Fibroblast of the conjunctiva (primary cell): Measurements from ENCODE around the gene ARL16.

Experiments
- DNase-seq: peaks from one replicate; pipeline ENCODE4 v3.0.0-alpha.2; 2010; ENCODE audit warnings: low read depth

The ARL16 gene, protein sequence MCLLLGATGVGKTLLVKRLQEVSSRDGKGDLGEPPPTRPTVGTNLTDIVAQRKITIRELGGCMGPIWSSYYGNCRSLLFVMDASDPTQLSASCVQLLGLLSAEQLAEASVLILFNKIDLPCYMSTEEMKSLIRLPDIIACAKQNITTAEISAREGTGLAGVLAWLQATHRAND

DNA sequence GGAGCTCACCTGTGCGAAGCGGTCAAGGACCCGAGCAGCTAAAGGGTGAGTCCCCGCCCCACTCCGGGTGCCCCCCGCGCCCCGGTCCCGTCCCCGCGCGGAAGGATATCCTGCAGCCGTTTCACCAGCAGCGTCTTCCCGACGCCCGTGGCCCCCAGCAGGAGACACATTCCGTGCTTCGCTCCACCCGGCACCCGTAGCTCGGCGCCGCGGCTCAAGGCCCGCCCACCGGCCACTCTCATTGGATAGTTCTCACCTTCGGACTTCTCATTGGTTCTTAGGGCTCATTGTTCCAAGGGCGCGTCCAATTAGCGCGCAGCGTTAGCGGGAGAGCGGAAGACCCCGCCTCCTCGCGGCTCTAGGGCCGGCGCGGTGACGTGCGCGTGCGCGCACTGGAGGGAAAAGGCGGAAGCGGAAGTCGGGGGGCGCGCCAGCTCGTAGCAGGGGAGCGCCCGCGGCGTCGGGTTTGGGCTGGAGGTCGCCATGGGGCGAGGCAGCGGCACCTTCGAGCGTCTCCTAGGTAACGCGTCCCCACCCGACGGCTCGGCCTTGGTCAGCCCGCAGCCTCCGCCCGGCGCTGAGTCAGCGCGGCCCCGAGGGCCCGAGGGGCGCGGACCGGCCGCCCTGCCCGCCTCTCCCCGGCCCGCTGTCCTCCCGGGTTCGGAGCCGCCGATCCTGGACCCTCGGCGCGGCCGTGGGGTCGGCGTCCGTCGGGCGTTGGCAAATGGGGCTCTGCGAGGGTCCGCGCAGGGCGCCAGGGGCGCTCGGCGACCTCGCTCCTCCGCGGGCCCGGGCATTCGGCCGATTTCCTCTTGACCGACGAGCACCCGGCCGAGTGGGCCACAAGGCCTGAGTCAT, at the start of gene ARL16, which contains the start of gene HGS:
TSS of gene ARL16 (minus strand) at position 214 of the 858 bp plus-strand sequence. CDS start at position 170, 44 bp downstream.
TSS of gene HGS (plus strand) at position 428 of the 858 bp plus-strand sequence. CDS start at position 484, 56 bp downstream.
- DNase-seq: peak; percentile 97

DNA sequence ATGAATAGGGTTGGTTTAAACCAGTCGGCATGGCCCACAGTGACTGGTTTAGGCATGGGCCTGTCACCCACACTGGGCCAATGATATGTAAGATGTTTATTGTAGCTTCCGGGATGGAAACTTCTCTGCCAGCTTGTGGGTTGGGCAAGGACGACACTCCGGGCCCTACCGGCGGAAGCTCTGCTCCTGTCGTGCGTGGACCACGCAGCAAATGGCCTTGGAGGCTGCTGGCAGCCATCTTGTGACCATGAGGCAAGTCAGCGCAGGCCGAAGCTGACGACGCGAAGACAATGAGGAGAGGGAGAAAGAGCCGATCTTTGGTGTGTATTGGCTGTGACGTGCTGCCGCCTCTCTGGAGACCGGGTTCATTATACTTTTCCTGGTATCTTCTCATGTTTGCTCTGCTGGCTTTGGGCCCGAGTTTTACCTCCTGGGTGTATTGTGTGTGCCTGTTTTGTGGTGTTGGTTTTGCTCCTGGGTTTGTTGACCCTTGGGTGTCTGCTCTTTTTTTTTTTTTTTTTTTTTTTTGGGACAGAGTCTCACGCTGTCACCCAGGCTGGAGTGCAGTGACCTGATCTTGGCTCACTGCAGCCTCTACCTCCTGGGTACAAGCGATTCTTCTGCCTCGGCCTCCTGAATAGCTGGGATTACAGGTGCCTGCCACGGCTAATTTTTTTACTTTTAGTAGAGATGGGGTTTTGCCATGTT, 43.9 kb upstream of the ARL16 start:
- DNase-seq: no peak

DNA sequence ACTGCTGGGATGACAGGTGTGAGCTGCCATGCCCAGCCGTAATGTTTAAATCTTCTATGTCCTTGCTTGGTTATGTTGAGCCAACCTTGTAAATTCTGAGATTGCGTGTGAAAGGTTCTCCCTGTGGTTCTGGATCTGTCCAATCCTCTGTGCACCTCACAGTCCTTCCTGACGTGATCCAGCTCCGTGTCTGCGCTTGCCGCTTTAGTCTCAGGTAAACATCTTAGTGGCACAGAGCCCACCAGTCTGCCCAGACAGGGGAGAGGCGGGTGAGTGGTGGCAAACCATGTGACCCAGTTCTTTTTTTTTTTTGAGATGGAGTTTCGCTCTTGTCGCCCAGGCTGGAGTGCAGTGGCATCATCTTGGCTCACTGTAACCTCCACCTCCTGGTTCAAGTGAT, 42.4 kb upstream of the ARL16 start:
- DNase-seq: no peak

DNA sequence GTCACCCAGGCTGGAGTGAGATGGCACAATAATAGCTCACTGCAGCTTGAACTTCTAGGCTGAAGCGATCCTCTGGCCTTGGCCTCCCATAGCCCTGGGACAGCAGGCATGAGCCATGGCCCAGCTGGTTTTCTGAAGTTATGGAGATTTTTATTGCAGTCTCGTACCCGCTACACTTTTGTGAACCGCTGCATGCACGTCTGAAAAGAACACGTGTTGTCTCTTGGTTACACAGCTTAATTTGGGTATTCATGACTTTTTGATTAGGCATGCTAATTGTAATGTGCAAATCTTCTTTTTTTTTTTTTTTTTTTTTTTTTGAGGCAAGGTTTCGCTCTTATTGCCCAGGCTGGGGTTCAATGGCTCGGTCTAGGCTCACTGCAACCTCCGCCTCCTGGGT, 41.8 kb upstream of the ARL16 start:
- no peak for DNase-seq

DNA sequence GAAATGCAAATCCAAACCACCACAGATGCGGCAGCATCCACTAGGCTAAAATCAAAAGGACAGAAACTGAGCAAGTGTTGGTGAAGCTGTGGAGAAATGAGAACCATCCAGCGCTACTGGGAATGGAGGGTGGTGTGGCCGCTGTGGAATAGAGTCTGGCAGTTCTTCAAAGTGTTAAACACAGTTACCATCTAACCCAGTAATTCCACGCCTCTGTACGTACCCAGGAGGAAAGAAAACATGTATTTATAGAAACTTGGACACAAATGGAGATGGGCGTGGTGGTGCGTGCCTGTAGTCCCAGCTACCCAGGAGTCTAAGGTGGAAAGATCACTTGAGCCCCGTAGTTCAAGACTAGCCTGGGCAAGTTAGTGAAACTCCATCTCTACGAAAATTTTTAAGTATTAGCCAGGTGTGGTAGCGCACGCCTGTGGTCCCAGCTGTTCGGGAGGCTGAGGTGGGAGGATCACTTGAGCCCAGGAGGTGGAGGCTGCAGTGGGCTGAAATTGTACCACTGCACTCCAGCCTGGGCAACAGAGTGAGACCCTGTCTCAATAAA, 40.1 kb upstream of the ARL16 start:
- DNase-seq: no peak

DNA sequence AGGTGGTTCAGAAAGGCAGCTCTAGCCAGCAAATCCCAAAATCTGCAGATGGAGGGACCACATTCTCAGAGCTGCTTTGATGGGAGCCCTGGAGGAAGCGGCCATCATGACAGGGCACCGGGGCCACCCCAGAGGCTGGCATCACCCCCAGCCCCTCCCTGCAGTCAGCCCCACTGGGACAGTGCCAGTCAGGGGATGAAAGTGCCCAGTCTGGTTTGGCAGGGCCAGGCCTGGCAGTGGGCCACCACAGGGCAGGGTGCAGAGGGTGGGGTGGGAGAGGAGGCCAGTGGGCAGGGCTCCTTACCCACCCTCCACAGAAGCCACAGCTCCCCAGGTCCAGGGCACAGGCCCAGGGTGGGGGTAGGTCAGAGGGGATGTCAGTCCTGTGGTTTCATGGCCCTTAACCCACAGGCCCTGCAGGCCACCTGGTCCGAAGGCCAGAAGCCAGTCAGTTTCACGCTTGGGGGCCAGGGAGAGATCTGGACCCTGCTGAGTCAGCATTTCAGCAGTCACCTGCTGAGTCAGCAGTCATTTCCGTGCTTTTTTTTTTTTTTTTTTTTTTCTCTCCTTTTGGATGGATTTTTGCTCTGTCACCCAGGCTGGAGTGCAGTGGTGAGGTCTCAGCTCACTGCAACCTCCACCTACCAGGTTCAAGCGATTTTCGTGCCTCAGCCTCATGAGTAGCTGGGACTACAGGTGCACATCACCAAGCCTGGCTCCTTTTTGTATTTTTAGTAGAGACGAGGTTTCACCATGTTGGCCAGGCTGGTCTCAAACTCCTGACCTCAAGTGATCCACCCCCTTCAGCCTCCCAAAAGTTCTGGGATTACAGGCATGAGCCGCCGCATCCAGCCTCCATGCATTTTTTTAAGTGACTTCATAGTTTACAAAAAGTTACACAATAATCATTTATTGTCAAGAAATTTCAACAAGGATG, 38.9 kb upstream of the ARL16 start:
- DNase-seq: no peak

DNA sequence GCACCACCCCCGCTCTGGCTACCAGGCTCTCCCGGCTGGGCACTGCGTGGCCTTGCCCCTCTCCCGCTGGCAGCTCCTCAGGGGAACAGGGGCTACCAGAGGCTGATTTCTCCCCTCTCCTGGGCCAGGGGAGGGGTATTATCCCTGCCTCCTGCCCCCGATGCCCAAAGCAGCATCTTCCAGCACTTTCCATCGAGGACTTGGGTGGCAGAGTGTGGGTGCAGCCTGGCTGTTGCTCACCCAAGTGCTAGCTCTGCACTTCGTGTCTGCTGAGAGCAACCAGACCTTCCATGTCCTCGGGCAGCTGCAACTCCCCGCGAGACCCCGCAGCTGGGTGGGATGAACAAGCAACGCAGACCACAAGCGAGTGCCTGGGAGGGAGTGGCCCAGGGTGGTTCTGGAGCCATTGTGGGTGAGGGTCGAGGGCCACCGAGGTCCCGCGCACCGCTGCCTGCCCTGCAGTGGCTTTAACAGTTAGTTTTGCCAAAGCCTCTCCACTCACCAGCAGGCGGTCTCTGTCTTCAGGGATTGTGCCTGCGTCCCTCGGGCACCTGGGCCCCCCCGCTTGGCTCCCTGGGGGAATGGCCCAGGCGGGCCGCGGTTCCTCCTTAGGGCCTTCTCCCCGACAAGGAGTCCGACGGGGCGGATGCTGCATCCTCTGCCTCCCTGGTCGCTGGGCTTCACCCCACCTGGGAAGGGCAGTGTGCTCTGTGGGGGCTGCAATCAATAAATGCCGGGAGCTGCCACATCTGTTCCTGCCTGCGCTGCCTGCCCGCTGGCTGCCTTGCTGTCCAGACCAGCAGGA, 36.9 kb upstream of the ARL16 start:
- no peak for DNase-seq

DNA sequence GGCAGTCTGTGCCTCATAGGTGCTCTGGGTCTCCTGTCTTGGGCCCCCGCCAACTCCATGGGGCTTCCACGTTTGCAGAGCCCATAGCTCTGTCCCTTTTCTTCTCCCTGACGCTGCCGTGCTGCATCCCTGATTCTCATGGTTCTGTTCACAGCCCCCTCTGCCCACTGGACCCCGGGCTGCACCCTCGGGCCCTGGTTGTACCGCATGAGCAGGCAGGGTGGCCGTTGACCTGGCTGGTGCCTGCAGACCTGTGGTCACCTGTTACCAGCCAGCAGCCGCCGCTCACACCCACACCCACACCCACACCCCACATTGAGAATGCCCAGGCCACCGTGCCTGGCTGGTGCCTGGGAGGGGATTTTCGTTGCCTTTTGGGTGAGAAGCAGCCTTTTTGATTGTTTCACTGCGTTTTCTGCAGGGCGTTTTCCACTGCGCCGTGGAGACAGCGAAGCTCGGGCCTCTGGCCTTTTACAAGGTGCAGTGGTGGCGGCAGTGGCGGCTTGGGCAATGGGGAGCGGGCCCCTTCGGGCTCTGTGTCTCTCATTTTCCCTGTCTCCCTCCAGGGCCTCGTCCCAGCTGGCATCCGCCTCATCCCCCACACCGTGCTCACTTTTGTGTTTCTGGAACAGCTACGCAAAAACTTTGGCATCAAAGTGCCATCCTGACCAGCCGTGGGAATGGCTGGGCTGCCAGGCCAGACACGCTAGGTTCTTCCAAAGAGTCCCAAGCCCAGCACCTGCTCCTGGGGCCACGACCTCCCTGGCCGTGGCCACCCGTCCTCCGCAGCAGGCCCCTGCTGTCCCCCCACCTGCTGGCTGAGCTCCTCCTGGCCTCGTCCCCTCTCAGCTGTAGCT, 36.0 kb upstream of the ARL16 start:
- DNase-seq: no peak

DNA sequence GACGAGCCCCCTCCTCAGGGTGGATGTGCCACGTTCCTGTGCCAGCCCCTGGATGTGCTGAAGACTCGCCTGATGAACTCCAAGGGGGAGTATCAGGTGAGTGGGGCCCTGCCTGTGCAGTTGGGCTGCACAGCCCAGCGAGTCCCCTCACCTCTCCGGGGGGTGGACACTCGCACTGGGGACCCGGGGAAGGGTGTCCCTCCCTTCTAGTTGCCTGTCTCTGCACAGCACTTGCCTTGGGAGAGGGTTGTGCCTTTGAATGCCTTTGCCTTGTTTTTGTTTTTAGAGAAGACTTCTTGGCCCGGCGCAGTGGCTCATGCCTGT, 34.1 kb upstream of the ARL16 start:
- DNase-seq: no peak

DNA sequence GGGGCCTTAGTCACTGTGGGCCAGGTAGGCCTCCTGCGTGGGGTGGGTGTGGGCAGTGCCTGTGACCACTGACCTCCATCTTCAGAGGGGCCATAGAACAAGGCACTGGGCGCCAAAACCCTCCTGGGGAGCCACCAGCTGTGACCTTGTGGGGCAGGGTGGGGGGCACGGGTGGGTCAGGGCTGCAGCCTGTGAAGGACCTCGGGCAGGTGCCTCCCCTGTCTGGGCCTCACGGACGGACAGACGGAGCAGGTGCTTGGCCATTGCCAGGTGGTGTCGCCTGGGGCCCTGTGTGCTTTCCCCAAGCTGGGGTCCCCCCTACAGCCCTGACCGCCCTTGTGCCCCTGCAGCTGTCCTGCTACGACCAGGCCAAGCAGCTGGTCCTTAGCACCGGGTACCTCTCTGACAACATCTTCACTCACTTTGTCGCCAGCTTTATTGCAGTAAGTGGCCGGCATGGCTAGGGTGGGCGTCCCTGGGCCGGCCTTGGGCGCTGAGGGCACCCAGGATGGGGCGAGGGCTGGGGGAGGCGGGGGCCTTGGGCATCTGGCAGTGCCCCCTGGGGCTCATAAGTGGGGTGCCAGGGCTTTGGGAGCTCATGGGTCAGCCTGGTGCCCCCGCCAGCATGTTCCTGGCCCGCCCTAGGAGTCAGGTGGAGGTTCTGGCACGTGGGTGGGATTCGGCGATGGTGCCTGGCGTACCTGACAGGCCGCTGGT, 33.6 kb upstream of the ARL16 start:
- DNase-seq: no peak

DNA sequence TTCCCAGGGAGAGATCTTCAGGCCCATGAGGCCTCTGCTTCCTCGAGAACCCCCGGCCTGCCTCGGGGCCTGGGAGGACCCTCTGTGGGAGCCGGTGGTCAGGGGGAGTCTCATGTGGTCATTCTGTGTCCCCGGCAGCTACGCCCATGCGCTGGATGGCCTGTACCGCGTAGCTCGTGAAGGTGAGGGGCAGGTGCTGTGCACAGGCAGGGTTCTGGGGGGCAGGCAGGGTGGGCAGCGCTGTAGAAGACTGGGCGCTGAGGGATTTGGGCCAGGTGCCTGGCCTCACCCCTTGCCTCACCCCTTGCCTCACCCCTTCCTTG, 33.0 kb upstream of the ARL16 start:
- DNase-seq: no peak

DNA sequence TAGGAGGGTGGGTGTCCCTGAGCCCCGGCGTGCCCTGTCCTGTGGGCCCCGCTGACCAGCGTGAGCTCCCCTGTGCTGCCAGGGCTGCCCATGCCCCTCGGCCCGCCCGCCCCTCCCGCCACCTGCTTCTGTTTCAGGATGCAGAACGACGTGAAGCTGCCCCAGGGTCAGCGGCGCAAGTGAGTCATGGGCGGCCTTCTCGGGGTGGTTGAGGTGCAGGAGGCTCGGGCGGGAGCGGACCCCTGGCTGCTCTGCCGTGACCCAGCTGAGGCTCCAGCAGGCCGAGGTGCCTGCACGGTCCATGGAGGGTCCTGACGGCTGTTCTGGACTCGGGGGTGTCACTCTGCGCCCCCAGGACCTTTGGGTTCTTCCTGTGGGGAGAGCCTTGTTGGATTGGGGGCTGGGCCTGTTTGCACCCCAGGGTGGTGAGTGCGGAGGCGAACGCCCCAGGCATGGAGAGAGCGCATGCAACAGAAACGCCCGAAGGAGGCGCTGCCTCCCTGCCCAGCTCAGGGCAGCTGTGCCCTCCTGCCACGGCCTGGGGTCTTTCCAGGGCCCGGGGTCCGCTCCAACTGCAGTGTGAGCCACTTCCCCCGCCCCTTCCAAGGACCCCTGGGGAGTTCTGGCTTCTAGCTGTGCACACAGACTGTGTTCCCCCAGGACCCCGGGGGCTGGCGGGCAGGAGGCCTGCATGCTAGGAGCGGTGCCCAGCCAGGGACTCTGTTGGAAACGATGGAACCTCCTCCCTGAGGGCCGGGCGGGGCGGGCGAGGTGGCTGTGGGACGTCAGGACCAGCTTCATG, 32.5 kb upstream of the ARL16 start:
- DNase-seq: no peak

DNA sequence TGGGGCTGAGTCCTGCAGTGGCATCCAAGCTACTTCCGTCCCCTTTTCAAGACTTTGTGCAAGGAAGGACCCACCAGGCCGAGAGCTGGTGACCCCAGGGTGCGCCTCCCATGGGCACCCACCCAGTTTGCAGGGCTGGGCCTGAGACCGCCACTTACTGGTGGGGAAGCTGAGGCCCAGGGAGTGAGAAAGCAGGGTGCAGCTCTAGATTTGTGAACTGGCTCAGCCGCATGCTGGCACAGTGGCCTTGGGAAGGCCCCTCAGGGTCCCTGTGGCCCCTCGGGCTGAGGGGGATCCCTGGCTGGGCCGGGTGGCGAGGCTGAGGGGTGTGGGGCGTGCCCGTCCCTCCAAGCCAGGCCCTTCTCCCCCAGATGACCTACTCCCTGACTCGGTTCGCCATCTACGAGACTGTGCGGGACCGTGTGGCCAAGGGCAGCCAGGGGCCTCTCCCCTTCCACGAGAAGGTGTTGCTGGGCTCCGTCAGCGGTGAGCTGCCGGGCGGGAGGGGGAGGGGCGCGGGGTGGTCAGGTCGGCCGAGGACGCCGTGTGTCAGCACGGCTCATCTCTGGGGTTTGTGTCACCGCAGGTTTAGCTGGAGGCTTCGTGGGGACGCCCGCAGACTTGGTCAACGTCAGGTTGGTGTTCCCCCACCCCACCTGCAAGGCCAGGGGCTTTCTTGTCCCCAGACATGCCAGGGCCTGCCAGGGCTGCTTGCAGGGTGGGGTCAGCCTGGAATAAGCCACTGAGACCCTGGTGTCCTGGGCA, 31.7 kb upstream of the ARL16 start:
- DNase-seq: no peak

DNA sequence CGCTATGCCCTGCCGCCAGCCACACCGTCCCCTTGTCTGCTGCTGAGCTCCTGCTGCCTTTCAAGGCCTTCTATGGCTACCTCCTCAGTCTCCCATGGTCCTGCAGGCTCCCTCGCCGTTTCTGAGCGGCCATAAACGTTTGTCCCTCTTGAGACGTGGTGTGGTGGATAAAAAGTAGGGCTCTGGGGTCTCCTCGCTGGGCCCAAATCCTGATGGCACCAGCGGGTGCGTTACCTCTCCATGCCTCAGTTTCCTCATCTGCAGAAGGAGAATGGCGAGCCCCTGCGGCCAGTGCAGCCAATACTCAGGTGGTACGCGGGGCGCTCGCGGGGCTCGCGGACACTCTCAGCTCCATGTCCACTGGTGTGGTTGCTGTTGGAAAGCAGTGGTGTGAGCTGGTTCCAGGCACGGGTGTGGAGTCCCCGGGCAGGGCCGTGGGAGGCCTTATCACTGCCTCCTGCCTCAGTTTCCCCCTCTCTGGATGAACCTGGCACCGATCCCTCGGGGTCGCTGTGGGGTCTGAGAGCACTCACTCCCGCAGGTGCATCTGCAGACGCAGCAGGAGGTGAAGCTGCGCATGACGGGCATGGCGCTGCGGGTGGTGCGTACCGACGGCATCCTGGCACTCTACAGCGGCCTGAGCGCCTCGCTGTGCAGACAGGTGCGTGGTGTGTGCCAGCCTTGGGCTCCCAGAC, 31.0 kb upstream of the ARL16 start:
- DNase-seq: no peak

DNA sequence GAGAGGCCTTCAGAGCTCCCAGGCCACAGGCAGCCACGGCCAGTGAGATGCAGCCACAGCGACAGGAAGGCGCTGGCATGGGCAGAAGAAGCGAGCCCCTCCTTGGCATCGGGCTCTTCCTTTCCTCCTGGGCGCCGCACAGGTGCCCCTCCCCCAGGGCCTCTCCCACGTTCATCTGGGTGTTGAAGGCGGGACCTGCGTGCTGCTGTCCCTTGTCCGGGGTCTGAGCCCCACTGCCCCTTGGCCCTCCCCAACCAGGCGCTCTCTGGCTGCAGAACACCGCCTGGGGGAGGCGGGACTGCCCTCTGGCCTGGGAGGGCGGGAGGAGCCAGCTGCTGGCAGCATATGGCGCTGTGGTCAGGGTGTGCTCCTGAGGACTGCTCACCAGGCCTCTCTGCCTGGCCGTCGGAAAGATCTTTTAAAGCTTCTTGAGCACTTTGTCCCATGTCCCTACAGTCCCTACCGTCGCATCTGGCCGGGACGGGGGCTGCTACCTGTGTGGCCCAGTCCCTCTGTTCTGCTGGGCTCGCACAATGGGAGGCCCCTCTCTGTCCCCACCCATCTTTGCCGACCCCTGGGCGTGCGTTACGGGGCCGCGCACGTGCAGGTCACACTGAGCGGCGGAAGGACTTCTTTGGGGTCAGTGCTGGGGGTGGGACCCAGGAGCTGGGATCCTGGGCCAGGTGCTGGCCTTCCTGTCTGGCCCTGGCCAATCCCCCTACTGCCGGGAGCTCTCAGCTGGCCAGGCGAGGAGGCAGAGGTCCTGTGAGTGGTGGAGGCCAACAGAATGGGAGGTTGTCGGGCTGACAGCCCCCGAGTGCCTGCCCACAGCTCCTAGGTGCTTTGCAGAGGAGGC, 30.2 kb upstream of the ARL16 start:
- no peak for DNase-seq

DNA sequence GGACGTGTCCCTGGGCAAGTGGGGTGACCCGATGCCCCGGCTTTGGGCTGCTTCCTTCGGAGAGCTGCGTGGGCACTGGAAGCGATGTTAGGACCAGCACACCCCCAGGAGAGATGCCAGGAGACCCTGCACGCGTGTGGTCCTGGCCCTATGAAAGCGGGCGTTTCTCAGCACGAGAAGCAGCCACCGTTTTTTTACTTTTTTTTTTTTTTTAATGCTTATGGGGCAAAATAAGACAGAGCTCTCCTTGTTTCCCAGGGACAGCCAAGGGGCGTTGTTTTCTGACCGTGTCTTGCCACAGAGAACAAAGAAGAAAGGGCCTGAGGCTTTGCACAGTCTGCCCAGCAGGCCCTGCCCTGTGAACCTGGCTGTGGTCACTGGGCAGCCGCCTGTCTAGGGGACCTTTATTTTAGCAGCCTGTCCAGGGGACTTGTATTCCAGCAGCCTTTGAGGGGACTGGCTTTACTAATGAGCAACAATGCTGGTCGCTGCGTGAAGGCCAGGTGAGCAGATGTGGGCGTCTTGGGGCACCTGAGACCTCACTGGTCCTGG, 29.5 kb upstream of the ARL16 start:
- DNase-seq: no peak
